EH (cell line): Measurements from ENCODE around the gene ERI3.
A peak's percentile ranks its signal among the peaks of the same experiment; 100 is the strongest.

ENCODE experiments used
- DNase-seq: peaks from one replicate; pipeline ENCODE4 v3.0.0-alpha.2; 2015; ENCODE audit warnings: low read depth

ERI3 gene

GRCh38 chr1:44354840-44355581 lies at the start of gene ERI3:
Gene ERI3, minus strand, starts transcription at chr1:44355257. Its CDS starts 231 bp downstream, at chr1:44355026.
- DNase-seq, result peak; percentile 97

GRCh38 chr1:44401256-44402228 lies 46.5 kb upstream of the ERI3 start:
- no peak for DNase-seq

- peak; percentile 98 for DNase-seq
Measured at GRCh38 chr1:44390277-44390676, 35.2 kb upstream of the ERI3 start.

- no peak for DNase-seq
Measured at GRCh38 chr1:44389437-44389836, 34.4 kb upstream of the ERI3 start.

- DNase-seq, result no peak
Measured at GRCh38 chr1:44388551-44388950, 33.5 kb upstream of the ERI3 start.

GRCh38 chr1:44380666-44381177 lies 25.7 kb upstream of the ERI3 start:
- no peak for DNase-seq

- peak; percentile 65 for DNase-seq
Measured at GRCh38 chr1:44377925-44378784, 23.1 kb upstream of the ERI3 start.

- no peak for DNase-seq
Measured at GRCh38 chr1:44375547-44375946, 20.5 kb upstream of the ERI3 start.

- DNase-seq, result no peak
Measured at GRCh38 chr1:44371206-44371605, 16.1 kb upstream of the ERI3 start.

GRCh38 chr1:44368471-44369151 lies 13.6 kb upstream of the ERI3 start:
- DNase-seq, result no peak

GRCh38 chr1:44367944-44368343 lies 12.9 kb upstream of the ERI3 start:
- no peak for DNase-seq

GRCh38 chr1:44366371-44366975 lies 11.4 kb upstream of the ERI3 start:
- DNase-seq, result no peak

- peak; percentile 22 for DNase-seq
Measured at GRCh38 chr1:44361478-44361877, 6.4 kb upstream of the ERI3 start.

GRCh38 chr1:44359234-44359935 lies 4.3 kb upstream of the ERI3 start:
- DNase-seq, result peak; percentile 7

GRCh38 chr1:44357710-44358109 lies 2.7 kb upstream of the ERI3 start:
- no peak for DNase-seq

GRCh38 chr1:44355582-44356305 lies 687 bp upstream of the ERI3 start:
- no peak for DNase-seq

- DNase-seq, result peak; percentile 37
Measured at GRCh38 chr1:44354268-44354839, 703 bp downstream of the ERI3 start.

GRCh38 chr1:44353604-44354003 lies 1.5 kb downstream of the ERI3 start:
- no peak for DNase-seq

- DNase-seq, result no peak
Measured at GRCh38 chr1:44351289-44351688, 3.8 kb downstream of the ERI3 start.
